IMR-90 (cell line): ENCODE data around the gene SLIT3. TPM values are rescaled to one million over a fixed set of nuclear protein-coding genes. Genes with fewer than 3 reads are reported as not detected.
A peak's percentile ranks its signal among the peaks of the same experiment; 100 is the strongest.

Experiments used
- ATAC-seq: fragments of 200-7000 bp; cut with Tn5 transposase; 2 replicates; pipeline ENCODE4 v1.9.1; 2020; ENCODE audit warnings: low read depth, mild to moderate bottlenecking, moderate library complexity
- BruUV-seq: library from RNA; stranded (reverse); fragments of 400-500 nt; replicated peaks from 2 replicates; lab custom pipeline; 2021; lab: Mats Ljungman, UMichigan
- CTCF ChIA-PET: fragments of 300-600 bp; formaldehyde crosslinking; extraction: SDS; loops from one replicate; lab custom pipeline; 2021; ENCODE audit warnings: antibody characterized with exemption; lab: Yijun Ruan, JAX
- POLR2A ChIA-PET: fragments of 300-600 bp; sonication (Branson Sonifier 250); formaldehyde crosslinking; loops from one replicate; lab custom pipeline; 2022; ENCODE audit warnings: antibody characterized with exemption; ENCODE audit not compliant: unreplicated experiment; lab: Charles Lee
- DNase-seq: peaks from one replicate; pipeline ENCODE4 v3.0.0; 2013
- H2AFZ ChIP-seq: replicated peaks from 2 replicates; pipeline ENCODE3; 2013; ENCODE audit warnings: low read length, mild to moderate bottlenecking; ENCODE audit not compliant: poor library complexity
- H2AK5ac ChIP-seq: 2 replicates; pipeline ENCODE4 v1.6.1; 2013; ENCODE audit warnings: low read depth, low read length, inconsistent platforms
- H2AK9ac ChIP-seq: replicated peaks from 2 replicates; pipeline ENCODE3; 2013; ENCODE audit warnings: mild to moderate bottlenecking, low read depth, low read length, moderate library complexity; ENCODE audit not compliant: poor library complexity
- H2BK120ac ChIP-seq: 2 replicates; pipeline ENCODE4 v1.6.1; 2013; ENCODE audit warnings: low read depth, low read length, inconsistent platforms
- H2BK15ac ChIP-seq: 3 replicates; pipeline ENCODE4 v1.6.1; 2013; ENCODE audit warnings: low read depth, low read length, inconsistent platforms
- H2BK20ac ChIP-seq: 2 replicates; pipeline ENCODE4 v1.6.1; 2013; ENCODE audit warnings: low read depth, mild to moderate bottlenecking, inconsistent platforms, low read length, moderate library complexity
- H2BK5ac ChIP-seq: 2 replicates; pipeline ENCODE4 v1.6.1; 2013; ENCODE audit warnings: mild to moderate bottlenecking, low read depth, low read length, inconsistent platforms; ENCODE audit not compliant: poor library complexity, severe bottlenecking
- H3K14ac ChIP-seq: replicated peaks from 2 replicates; pipeline ENCODE4 v1.6.1; 2013; ENCODE audit warnings: low read depth, low read length, inconsistent platforms
- H3K18ac ChIP-seq: 2 replicates; pipeline ENCODE4 v1.6.1; 2013; ENCODE audit warnings: low read depth, low read length, control low read depth
- H3K23ac ChIP-seq: 2 replicates; pipeline ENCODE4 v1.6.1; 2013; ENCODE audit warnings: low read depth, low read length, inconsistent platforms
- H3K27ac ChIP-seq: 2 replicates; pipeline ENCODE4 v1.5.1; 2013; ENCODE audit warnings: mild to moderate bottlenecking, control low read depth, low read length; ENCODE audit not compliant: insufficient read depth
- H3K27me3 ChIP-seq: 2 replicates; pipeline ENCODE4 v1.6.1; 2013; ENCODE audit warnings: low read length; ENCODE audit not compliant: control insufficient read depth, insufficient read depth
- H3K36me3 ChIP-seq: 2 replicates; pipeline ENCODE4 v1.6.1; 2013; ENCODE audit warnings: low read length, mixed read lengths; ENCODE audit not compliant: control insufficient read depth, insufficient read depth
- H3K4ac ChIP-seq: 2 replicates; pipeline ENCODE4 v1.6.1; 2013; ENCODE audit warnings: low read depth, low read length, inconsistent platforms
- H3K4me1 ChIP-seq: 2 replicates; pipeline ENCODE4 v1.6.1; 2013; ENCODE audit warnings: low read length, mixed read lengths; ENCODE audit not compliant: control insufficient read depth, insufficient read depth
- H3K4me2 ChIP-seq: 2 replicates; pipeline ENCODE4 v1.6.1; 2013; ENCODE audit warnings: low read depth, mild to moderate bottlenecking, control low read depth, low read length, moderate library complexity
- H3K4me3 ChIP-seq: 2 replicates; pipeline ENCODE4 v1.5.1; 2013; ENCODE audit warnings: low read depth, mild to moderate bottlenecking, control low read depth, low read length, moderate library complexity; ENCODE audit not compliant: insufficient read depth
- H3K56ac ChIP-seq: 2 replicates; pipeline ENCODE4 v1.6.1; 2013; ENCODE audit warnings: low read length, inconsistent platforms; ENCODE audit not compliant: insufficient read depth; ENCODE audit errors: extremely low read depth
- H3K79me1 ChIP-seq, 2 experiments: 2 replicates each; pipeline ENCODE4 v1.6.1; 2013; ENCODE audit warnings: low read length in 2 of 2, inconsistent platforms in 1 of 2, low read depth in 1 of 2
- H3K9ac ChIP-seq: 2 replicates; pipeline ENCODE4 v1.6.1; 2013; ENCODE audit warnings: low read depth, low read length, control low read depth
- H3K9me1 ChIP-seq: 2 replicates; pipeline ENCODE4 v1.6.1; 2013; ENCODE audit warnings: low read length, inconsistent platforms; ENCODE audit not compliant: insufficient read depth
- H3K9me3 ChIP-seq: 2 replicates; pipeline ENCODE4 v1.6.1; 2013; ENCODE audit warnings: low read length; ENCODE audit not compliant: control insufficient read depth, insufficient read depth
- H4K20me1 ChIP-seq: 2 replicates; pipeline ENCODE4 v1.6.1; 2013; ENCODE audit warnings: low read length, inconsistent platforms; ENCODE audit not compliant: insufficient read depth
- H4K5ac ChIP-seq: 2 replicates; pipeline ENCODE4 v1.6.1; 2013; ENCODE audit warnings: mild to moderate bottlenecking, low read depth, low read length, control low read depth
- H4K8ac ChIP-seq, 2 experiments: 2 replicates each; pipeline ENCODE4 v1.6.1; 2013; ENCODE audit warnings: low read depth in 2 of 2, low read length in 2 of 2, control low read depth in 1 of 2, inconsistent platforms in 1 of 2
- H4K91ac ChIP-seq: 2 replicates; pipeline ENCODE4 v1.6.1; 2013; ENCODE audit warnings: low read depth, low read length, inconsistent platforms; ENCODE audit not compliant: insufficient read depth
- BHLHE40 ChIP-seq: fragments of 150-350 bp; IDR thresholded peaks from 2 replicates; pipeline ENCODE4 v1.6.1; 2016; ENCODE audit warnings: mild to moderate bottlenecking, low read depth, low read length
- CEBPB ChIP-seq: IDR thresholded peaks from 2 replicates; pipeline ENCODE4 v1.6.1; 2012; ENCODE audit warnings: low read depth, low read length, improper control_type of control experiment
- CHD1 ChIP-seq: IDR thresholded peaks from 2 replicates; pipeline ENCODE4 v1.6.1; 2012; ENCODE audit warnings: low read depth, low read length, improper control_type of control experiment
- FOS ChIP-seq: fragments of 150-350 bp; IDR thresholded peaks from 2 replicates; pipeline ENCODE4 v1.6.1; 2016; ENCODE audit warnings: low read depth, low read length
- MAFK ChIP-seq: IDR thresholded peaks from 2 replicates; pipeline ENCODE4 v1.6.1; 2012; ENCODE audit warnings: low read depth, low read length, improper control_type of control experiment
- MXI1 ChIP-seq: IDR thresholded peaks from 2 replicates; pipeline ENCODE4 v1.6.1; 2012; ENCODE audit warnings: low read depth, mild to moderate bottlenecking, low read length, moderate library complexity, borderline replicate concordance
- NFE2L2 ChIP-seq: fragments of 150-350 bp; IDR thresholded peaks from 2 replicates; pipeline ENCODE4 v1.6.1; 2016; ENCODE audit warnings: low read depth, mild to moderate bottlenecking, low read length
- RAD21 ChIP-seq: IDR thresholded peaks from 2 replicates; pipeline ENCODE4 v1.6.1; 2012; ENCODE audit warnings: low read length, improper control_type of control experiment
- RFX5 ChIP-seq: IDR thresholded peaks from 2 replicates; pipeline ENCODE4 v1.8.0; 2012; ENCODE audit warnings: low read depth, mild to moderate bottlenecking, low read length, moderate library complexity
- WGBS, 2 experiments: methylation state at CpG; one replicate each; pipeline versions ENCODE4 v1.1.5 to v1.1.7; 2013; ENCODE audit warnings: missing lambda C conversion rate in 2 of 2; ENCODE audit not compliant: insufficient read length in 1 of 2; ENCODE audit errors: extremely low coverage in 2 of 2; 5-methylcytosine and 5-hydroxymethylcytosine counted together
- dilution Hi-C: fragments of 300-500 bp; cut with HindIII; formaldehyde crosslinking; loops from one replicate; pipeline ENCODE4 v1.14.3; 2018; ENCODE audit warnings: low sequenced_read_pairs; ENCODE audit not compliant: unreplicated experiment
- in situ Hi-C: fragments of 300-500 bp; cut with MboI; formaldehyde crosslinking; loops from 3 replicates; pipeline ENCODE4 v1.14.3; 2019; ENCODE audit warnings: low sequenced_read_pairs, inconsistent platforms, mixed read lengths
- intact Hi-C: fragments of 100-400 bp; cut with micrococcal nuclease; formaldehyde crosslinking; loops from 2 replicates; pipeline ENCODE4 v1.10.0; 2022
- polyA plus RNA-seq, 3 experiments: library from polyadenylated mRNA; depleted of rRNA; stranded (reverse); fragments of >200 nt; gene quantifications; 2 replicates each; pipeline ENCODE4 v1.2.3, GENCODE V29; 2012; ENCODE audit warnings: low replicate concordance in 1 of 3
- total RNA-seq: library from RNA; depleted of rRNA; stranded (reverse); fragments of >200 nt; gene quantifications from 2 replicates; pipeline ENCODE4 v1.2.3, GENCODE V29; 2012
- TF ChIP-seq, protein P1 (sequence below): fragments of 150-350 bp; IDR thresholded peaks from 2 replicates; pipeline ENCODE4 v1.6.1; 2017; ENCODE audit warnings: mild to moderate bottlenecking, antibody characterized with exemption, low read length, low read depth
- TF ChIP-seq, protein P2 (sequence below): conservative IDR thresholded peaks from 2 replicates; pipeline ENCODE4 v1.5.1; 2012; ENCODE audit warnings: mild to moderate bottlenecking, low read depth, low read length, improper control_type of control experiment
- TF ChIP-seq, protein P3 (sequence below): fragments of 150-350 bp; IDR thresholded peaks from 2 replicates; pipeline ENCODE4 v1.6.1; 2016; ENCODE audit warnings: low read depth, mild to moderate bottlenecking, low read length, moderate library complexity, borderline replicate concordance

SLIT3 gene
- total and polyA plus RNA-seq, 2 of the 4 experiments (the other 2 are of a cell fraction): 0.18 to 0.50 TPM

DNA sequence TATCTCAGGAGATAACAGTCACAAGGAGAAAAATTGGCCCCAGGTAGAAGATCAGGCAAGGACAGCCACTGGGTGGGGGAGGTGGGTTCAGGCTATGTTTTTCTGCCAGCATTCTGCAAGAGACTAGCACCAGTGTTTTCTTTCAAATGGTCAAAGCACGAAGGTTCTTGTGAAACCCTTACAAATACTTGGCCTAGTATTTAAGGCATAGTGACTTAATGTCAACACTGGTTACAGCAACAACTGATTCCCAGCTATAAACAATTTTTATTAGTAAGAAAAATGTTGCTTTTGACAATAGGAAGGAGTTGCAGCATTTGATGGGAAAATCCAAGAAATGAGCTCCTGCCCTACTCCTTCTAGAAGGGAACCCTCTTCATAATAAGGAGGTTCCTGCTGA is 349.6 kb downstream of the SLIT3 start:
- Histone ChIP-seq H2AFZ (no peak overlapping the region), H4K5ac (no peak overlapping the region), H3K18ac (no peak overlapping the region), H3K27me3 (no peaks in the 10 kb centered on the region), H3K9ac (no peak overlapping the region), H2AK5ac (no peak overlapping the region), H2BK120ac (no peak overlapping the region), H3K14ac (no peak overlapping the region), H3K4me1 (no peaks in the 10 kb centered on the region), H3K56ac (no peak overlapping the region), H2BK15ac (no peak overlapping the region), H2BK20ac (no peak overlapping the region), H2BK5ac (no peak overlapping the region), H3K79me1 (no peaks in the 10 kb centered on the region), H4K91ac (no peak overlapping the region), H3K4me3 (no peak overlapping the region), H4K8ac (no peak overlapping the region), H3K9me3 (no peaks in the 10 kb centered on the region), H3K9me1 (no peaks in the 10 kb centered on the region), H3K4ac (no peak overlapping the region), H2AK9ac (no peak overlapping the region), H3K27ac (peak overlapping the region; percentile 55; the same call in 1 of the 2 replicates), H4K20me1 (no peaks in the 10 kb centered on the region), H3K36me3 (no peaks in the 10 kb centered on the region), H3K4me2 (no peak overlapping the region), H3K23ac (no peak overlapping the region)
- no peak for DNase-seq
- CTCF ChIA-PET: interaction anchor here (0.5 kb wide), 1 partner anchor 266 kb away, joined by 5 read pairs; no protein-coding TSS in a partner anchor
- intact Hi-C loops (no loop called here), dilution Hi-C loops (no loop called here), in situ Hi-C loops (no loop called here)
- WGBS, 2 experiments: no CpG with 5 or more reads among the region's 1 CpG
- TF ChIP-seq CEBPB: no peak
- no peak for TF ChIP-seq RFX5
- TF ChIP-seq BHLHE40: no peak
- TF ChIP-seq FOS: no peak
- TF ChIP-seq MXI1: no peak
- no peak for TF ChIP-seq MAFK
- no peak for TF ChIP-seq RAD21
- TF ChIP-seq, protein P1, sequence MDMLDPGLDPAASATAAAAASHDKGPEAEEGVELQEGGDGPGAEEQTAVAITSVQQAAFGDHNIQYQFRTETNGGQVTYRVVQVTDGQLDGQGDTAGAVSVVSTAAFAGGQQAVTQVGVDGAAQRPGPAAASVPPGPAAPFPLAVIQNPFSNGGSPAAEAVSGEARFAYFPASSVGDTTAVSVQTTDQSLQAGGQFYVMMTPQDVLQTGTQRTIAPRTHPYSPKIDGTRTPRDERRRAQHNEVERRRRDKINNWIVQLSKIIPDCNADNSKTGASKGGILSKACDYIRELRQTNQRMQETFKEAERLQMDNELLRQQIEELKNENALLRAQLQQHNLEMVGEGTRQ: no peak
- TF ChIP-seq, protein P2, sequence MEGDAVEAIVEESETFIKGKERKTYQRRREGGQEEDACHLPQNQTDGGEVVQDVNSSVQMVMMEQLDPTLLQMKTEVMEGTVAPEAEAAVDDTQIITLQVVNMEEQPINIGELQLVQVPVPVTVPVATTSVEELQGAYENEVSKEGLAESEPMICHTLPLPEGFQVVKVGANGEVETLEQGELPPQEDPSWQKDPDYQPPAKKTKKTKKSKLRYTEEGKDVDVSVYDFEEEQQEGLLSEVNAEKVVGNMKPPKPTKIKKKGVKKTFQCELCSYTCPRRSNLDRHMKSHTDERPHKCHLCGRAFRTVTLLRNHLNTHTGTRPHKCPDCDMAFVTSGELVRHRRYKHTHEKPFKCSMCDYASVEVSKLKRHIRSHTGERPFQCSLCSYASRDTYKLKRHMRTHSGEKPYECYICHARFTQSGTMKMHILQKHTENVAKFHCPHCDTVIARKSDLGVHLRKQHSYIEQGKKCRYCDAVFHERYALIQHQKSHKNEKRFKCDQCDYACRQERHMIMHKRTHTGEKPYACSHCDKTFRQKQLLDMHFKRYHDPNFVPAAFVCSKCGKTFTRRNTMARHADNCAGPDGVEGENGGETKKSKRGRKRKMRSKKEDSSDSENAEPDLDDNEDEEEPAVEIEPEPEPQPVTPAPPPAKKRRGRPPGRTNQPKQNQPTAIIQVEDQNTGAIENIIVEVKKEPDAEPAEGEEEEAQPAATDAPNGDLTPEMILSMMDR: no peak
- TF ChIP-seq, protein P3, sequence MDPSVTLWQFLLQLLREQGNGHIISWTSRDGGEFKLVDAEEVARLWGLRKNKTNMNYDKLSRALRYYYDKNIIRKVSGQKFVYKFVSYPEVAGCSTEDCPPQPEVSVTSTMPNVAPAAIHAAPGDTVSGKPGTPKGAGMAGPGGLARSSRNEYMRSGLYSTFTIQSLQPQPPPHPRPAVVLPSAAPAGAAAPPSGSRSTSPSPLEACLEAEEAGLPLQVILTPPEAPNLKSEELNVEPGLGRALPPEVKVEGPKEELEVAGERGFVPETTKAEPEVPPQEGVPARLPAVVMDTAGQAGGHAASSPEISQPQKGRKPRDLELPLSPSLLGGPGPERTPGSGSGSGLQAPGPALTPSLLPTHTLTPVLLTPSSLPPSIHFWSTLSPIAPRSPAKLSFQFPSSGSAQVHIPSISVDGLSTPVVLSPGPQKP: no peak
- TF ChIP-seq NFE2L2: no peak
- no peak for TF ChIP-seq CHD1
- no TSS peak for BruUV-seq
- POLR2A ChIA-PET: no interaction called here
- peak; percentile 49 for ATAC-seq
